ENCODE data around the gene MYO15B. TPM values are rescaled to one million over a fixed set of nuclear protein-coding genes. Genes with fewer than 3 reads are reported as not detected.

The MYO15B gene
- polyA plus RNA-seq, 1 experiment: 0.52 TPM

DNA sequence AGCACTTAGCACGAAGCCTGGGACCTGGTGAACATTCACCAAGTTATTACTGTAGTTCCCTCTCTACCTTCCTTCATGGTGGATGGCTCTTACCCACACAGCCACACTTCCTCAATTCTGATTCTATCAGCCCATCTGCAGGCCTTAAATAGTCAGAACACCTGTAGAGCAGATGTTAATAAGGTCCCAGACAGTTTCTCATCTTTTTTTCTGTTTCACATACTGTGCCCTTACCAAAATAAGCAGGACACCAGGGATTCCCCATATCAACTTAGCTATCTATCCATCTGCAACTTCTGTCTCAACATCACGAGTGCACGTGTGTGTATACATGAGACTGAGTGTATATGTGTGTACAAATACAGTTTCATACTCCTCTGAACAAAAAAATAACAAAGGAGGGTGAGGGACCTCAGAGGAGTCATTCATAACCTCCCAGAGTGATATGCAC, 76.5 kb downstream of the MYO15B start:
- ChIA-PET CTCF (no interaction called here), POLR2A (no interaction called here)
- TF ChIP-seq CTCF (IDR thresholded peaks at IDR 0.05; ENCODE audit: low read depth, low read length): no peak
- H3K27ac ChIP-seq (ENCODE audit: low read depth, low read length): no peak overlapping the region
- no peaks in the 10 kb centered on the region for H3K27me3 ChIP-seq (ENCODE audit: control insufficient read depth, insufficient read depth, low read length)
- no peaks in the 10 kb centered on the region for H3K9me3 ChIP-seq (ENCODE audit: control insufficient read depth, insufficient read depth, low read length)
- no peak overlapping the region for H3K4me3 ChIP-seq (ENCODE audit: low read depth, low read length)
- no peak for DNase-seq (ENCODE audit: low read depth, low spot score)

GRCh38 chr17:75665981-75666380, 78.4 kb downstream of the MYO15B start:
- Histone ChIP-seq H3K9me3 (ENCODE audit: control insufficient read depth, insufficient read depth, low read length) (no peaks in the 10 kb centered on the region), H3K4me3 (ENCODE audit: low read depth, low read length) (peak overlapping the region; percentile 100), H3K27me3 (ENCODE audit: control insufficient read depth, insufficient read depth, low read length) (no peaks in the 10 kb centered on the region), H3K27ac (ENCODE audit: low read depth, low read length) (no peak overlapping the region)
- ChIA-PET CTCF (interaction anchor here (1.0 to 4.4 kb wide), 4 partner anchors 10 to 88 kb away, joined by 5 to 49 read pairs (median 14); partner anchors contain the start of gene SMIM5), POLR2A (interaction anchor here (1.3 kb wide), 1 partner anchor 33 kb away, joined by 7 read pairs; the partner anchor contains the start of gene SMIM5)
- no peak for DNase-seq (ENCODE audit: low read depth, low spot score)
- no peak for TF ChIP-seq CTCF (IDR thresholded peaks at IDR 0.05; ENCODE audit: low read depth, low read length)

DNA sequence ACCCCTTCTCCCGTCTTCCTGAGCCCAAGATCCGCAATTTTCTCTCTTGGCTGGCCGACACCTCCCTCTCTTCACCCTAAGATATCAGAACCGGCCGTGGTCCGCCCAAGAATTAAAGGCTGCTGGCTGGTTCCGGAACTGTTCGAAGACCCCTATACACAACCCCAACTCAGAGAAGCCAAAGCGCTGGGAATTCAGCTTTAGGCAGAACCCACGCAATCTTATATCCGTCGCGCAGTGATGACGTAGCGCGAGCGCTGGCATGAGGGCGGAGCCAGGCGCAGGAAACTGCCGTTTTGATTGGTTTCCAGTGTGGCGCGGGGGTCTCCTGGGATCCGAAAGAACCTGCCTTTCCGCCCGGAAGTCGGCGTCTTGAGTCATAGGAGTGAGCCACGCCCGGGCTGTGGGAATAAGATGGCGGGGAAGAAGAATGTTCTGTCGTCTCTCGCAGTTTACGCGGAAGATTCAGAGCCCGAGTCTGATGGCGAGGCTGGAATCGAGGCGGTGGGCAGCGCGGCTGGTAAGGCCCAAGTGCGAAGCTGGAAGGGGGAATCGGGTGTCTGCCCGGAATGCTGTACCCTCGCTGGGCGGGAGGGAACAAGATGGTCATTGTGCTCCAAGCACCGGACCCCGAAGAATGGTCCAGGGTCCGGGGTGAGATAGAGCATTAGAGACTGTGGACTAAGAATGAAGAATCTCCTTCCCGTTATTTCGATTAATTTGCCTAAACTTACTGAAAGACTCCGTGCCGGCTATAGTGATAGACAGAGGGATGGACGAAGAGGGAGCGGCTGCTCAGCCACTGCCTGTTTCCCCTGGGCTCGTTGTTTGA, 79.6 kb downstream of the MYO15B start, which contains the start of the genes RECQL5 and SAP30BP:
Gene RECQL5 (minus strand): TSS at position 196 of the 832 bp plus-strand sequence. CDS start 597 bp downstream, outside the sequence.
Gene SAP30BP (plus strand): TSS at position 380 of the 832 bp plus-strand sequence. CDS start 35 bp downstream, at position 415.
- CTCF ChIA-PET: interaction anchor here (0.5 to 4.4 kb wide), 5 partner anchors 13 to 86 kb away, joined by 4 to 49 read pairs (median 5); partner anchors contain the start of gene SMIM5
- Histone ChIP-seq H3K4me3 (ENCODE audit: low read depth, low read length) (peak within 1 kb of the TSS; percentile 100), H3K27me3 (ENCODE audit: control insufficient read depth, insufficient read depth, low read length) (no peaks in the 10 kb centered on the region), H3K9me3 (ENCODE audit: control insufficient read depth, insufficient read depth, low read length) (no peaks in the 10 kb centered on the region), H3K27ac (ENCODE audit: low read depth, low read length) (peak within 1 kb of the TSS; percentile 77)
- POLR2A ChIA-PET: interaction anchor here (0.6 to 1.3 kb wide), 6 partner anchors 9 to 396 kb away, joined by 3 to 9 read pairs (median 4); partner anchors contain the start of genes MIF4GD, SMIM5, TMEM94 and TSEN54
- TF ChIP-seq CTCF (IDR thresholded peaks at IDR 0.05; ENCODE audit: low read depth, low read length): no peak
- DNase-seq (ENCODE audit: low read depth, low spot score): peak; percentile 98

DNA sequence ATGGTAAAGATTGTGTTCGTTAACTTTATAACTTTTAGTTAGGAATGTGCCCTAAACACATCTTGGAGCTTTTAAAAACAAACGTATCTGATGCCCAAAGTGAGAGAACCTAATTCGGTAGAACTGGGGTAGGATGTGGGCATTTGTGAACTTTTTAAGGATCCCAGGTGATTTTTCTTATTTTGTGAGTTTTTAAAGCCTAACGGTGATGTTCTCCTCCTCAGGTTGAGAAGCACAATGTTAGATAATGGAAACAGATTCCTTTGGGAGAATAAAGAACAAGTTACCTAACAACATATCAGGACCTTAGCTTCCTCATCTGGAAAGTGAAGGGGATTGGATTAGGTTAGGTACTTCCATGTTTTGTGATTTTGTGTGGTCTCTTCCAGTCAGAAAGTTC, 80.2 kb downstream of the MYO15B start:
- Histone ChIP-seq H3K27ac (ENCODE audit: low read depth, low read length) (peak overlapping the region; percentile 77), H3K27me3 (ENCODE audit: control insufficient read depth, insufficient read depth, low read length) (no peaks in the 10 kb centered on the region), H3K9me3 (ENCODE audit: control insufficient read depth, insufficient read depth, low read length) (no peaks in the 10 kb centered on the region), H3K4me3 (ENCODE audit: low read depth, low read length) (peak overlapping the region; percentile 100)
- CTCF ChIA-PET: interaction anchor here (0.5 to 4.4 kb wide), 4 partner anchors 14 to 86 kb away, joined by 4 to 49 read pairs (median 6); no protein-coding TSS in a partner anchor
- TF ChIP-seq CTCF (IDR thresholded peaks at IDR 0.05; ENCODE audit: low read depth, low read length): no peak
- POLR2A ChIA-PET: interaction anchor here (1.1 kb wide), 1 partner anchor 112 kb away, joined by 3 read pairs; no protein-coding TSS in a partner anchor
- DNase-seq (ENCODE audit: low read depth, low spot score): no peak
